CD14-positive monocyte (primary cell): Measurements from ENCODE around the gene TEKT1. TPM values are rescaled to one million over a fixed set of nuclear protein-coding genes. Genes with fewer than 3 reads are reported as not detected.
A peak's percentile ranks its signal among the peaks of the same experiment; 100 is the strongest.

ENCODE experiments used
- DNase-seq, 3 donors: peaks; one replicate each; pipeline ENCODE4 v3.0.0-alpha.2; 2011 to 2022
- H2AFZ ChIP-seq: 2 replicates; pipeline ENCODE4 v1.6.0; 2012; ENCODE audit warnings: mild to moderate bottlenecking, low read depth, low read length, inconsistent platforms; ENCODE audit not compliant: insufficient read depth, poor library complexity, severe bottlenecking
- H3K27ac ChIP-seq, 2 donors: 1 replicate in 1 of 2; 2 replicates in 1 of 2; pipeline ENCODE4 v1.5.1; 2012 to 2013; ENCODE audit warnings: low read length in 2 of 2, control low read depth in 1 of 2, inconsistent platforms in 1 of 2, low read depth in 1 of 2, mild to moderate bottlenecking in 1 of 2
- H3K27me3 ChIP-seq, 2 donors: one replicate each; pipeline versions ENCODE4 v1.6.0 to v1.6.1; 2011 to 2013; ENCODE audit warnings: low read length in 2 of 2; ENCODE audit not compliant: control insufficient read depth in 2 of 2, insufficient read depth in 2 of 2
- H3K36me3 ChIP-seq, 2 donors: replicated peaks in 1 of 2; 1 replicate in 1 of 2; 2 replicates in 1 of 2; pipeline versions ENCODE4 v1.5.1 to v1.6.1; 2012 to 2013; ENCODE audit warnings: low read length in 2 of 2, control low read depth in 1 of 2, inconsistent platforms in 1 of 2, mild to moderate bottlenecking in 1 of 2; ENCODE audit not compliant: insufficient read depth in 2 of 2, control insufficient read depth in 1 of 2
- H3K4me1 ChIP-seq, 2 donors: 1 replicate in 1 of 2; 2 replicates in 1 of 2; pipeline versions ENCODE4 v1.5.1 to v1.6.1; 2012 to 2013; ENCODE audit warnings: low read length in 2 of 2, control low read depth in 1 of 2, inconsistent platforms in 1 of 2, mild to moderate bottlenecking in 1 of 2, moderate library complexity in 1 of 2; ENCODE audit not compliant: insufficient read depth in 2 of 2, control insufficient read depth in 1 of 2
- H3K4me2 ChIP-seq: replicated peaks from 2 replicates; pipeline ENCODE3; 2012; ENCODE audit warnings: low read length, moderate library complexity, mild to moderate bottlenecking; ENCODE audit not compliant: poor library complexity, severe bottlenecking; ENCODE audit errors: extremely low read depth
- H3K4me3 ChIP-seq, 3 experiments: fragments of 200-600 bp in 1 of 3; sonication (generic) in 1 of 3; replicated peaks in 1 of 3; 1 replicate in 2 of 3; 2 replicates in 1 of 3; pipeline ENCODE4 v1.5.1; 2011 to 2013; ENCODE audit warnings: low read length in 3 of 3, mild to moderate bottlenecking in 3 of 3, control low read depth in 2 of 3, low read depth in 2 of 3, inconsistent platforms in 1 of 3, moderate library complexity in 1 of 3
- H3K79me2 ChIP-seq: 2 replicates; pipeline ENCODE4 v1.6.0; 2012; ENCODE audit warnings: mild to moderate bottlenecking, control low read depth, inconsistent platforms, low read length, moderate library complexity; ENCODE audit not compliant: insufficient read depth
- H3K9ac ChIP-seq: 2 replicates; pipeline ENCODE4 v1.6.0; 2017; ENCODE audit warnings: low read length, mild to moderate bottlenecking; ENCODE audit not compliant: insufficient read depth, poor library complexity, severe bottlenecking
- H3K9me3 ChIP-seq, 2 donors: replicated peaks in 1 of 2; 1 replicate in 1 of 2; 2 replicates in 1 of 2; pipeline versions ENCODE4 v1.5.1 to v1.6.1; 2012 to 2013; ENCODE audit warnings: low read length in 2 of 2, control low read depth in 1 of 2; ENCODE audit not compliant: control insufficient read depth in 1 of 2, insufficient read depth in 1 of 2
- H4K20me1 ChIP-seq: 2 replicates; pipeline ENCODE4 v1.6.0; 2012; ENCODE audit warnings: mild to moderate bottlenecking, low read length, control low read depth, moderate library complexity; ENCODE audit not compliant: insufficient read depth
- H3K27ac Mint-ChIP-seq, 7 donors: one replicate each; pipeline ENCODE4 v1.8.0; 2020; ENCODE audit warnings: mild to moderate bottlenecking in 7 of 7, mixed read lengths in 7 of 7, moderate library complexity in 6 of 7, inconsistent platforms in 2 of 7
- H3K27me3 Mint-ChIP-seq, 3 donors: one replicate each; pipeline ENCODE4 v1.8.0; 2021 to 2022; ENCODE audit warnings: low read depth in 3 of 3, mild to moderate bottlenecking in 3 of 3, mixed read lengths in 3 of 3, moderate library complexity in 3 of 3, inconsistent platforms in 1 of 3
- H3K36me3 Mint-ChIP-seq, 2 donors: one replicate each; pipeline ENCODE4 v1.8.0; 2020; ENCODE audit warnings: mixed read lengths in 2 of 2, inconsistent platforms in 1 of 2, mild to moderate bottlenecking in 1 of 2
- H3K4me1 Mint-ChIP-seq: one replicate; pipeline ENCODE4 v1.8.0; 2020; ENCODE audit warnings: mild to moderate bottlenecking, mixed read lengths
- H3K4me3 Mint-ChIP-seq, 2 donors: one replicate each; pipeline ENCODE4 v1.8.0; 2020; ENCODE audit warnings: mild to moderate bottlenecking in 2 of 2, mixed read lengths in 2 of 2, moderate library complexity in 1 of 2
- H3K9me3 Mint-ChIP-seq, 7 donors: one replicate each; pipeline ENCODE4 v1.8.0; 2020 to 2022; ENCODE audit warnings: mixed read lengths in 7 of 7, mild to moderate bottlenecking in 6 of 7, moderate library complexity in 6 of 7, inconsistent platforms in 2 of 7
- CTCF ChIP-seq: fragments of 200-600 bp; IDR thresholded peaks from one replicate; pipeline ENCODE4 v1.8.0; 2022; ENCODE audit warnings: antibody characterized with exemption, mild to moderate bottlenecking
- WGBS: methylation state at CpG from one replicate; pipeline ENCODE4 v1.1.5; 2013; ENCODE audit warnings: missing lambda C conversion rate; ENCODE audit not compliant: insufficient coverage; 5-methylcytosine and 5-hydroxymethylcytosine counted together
- intact Hi-C, 2 donors: fragments of 100-400 bp; cut with micrococcal nuclease; formaldehyde crosslinking; loops; one replicate each; pipeline versions ENCODE4 v1.15.0 to v1.15.1; 2023
- polyA plus RNA-seq, 3 donors: library from polyadenylated mRNA; depleted of rRNA in 1 of 3; unstranded in 2 of 3; stranded (reverse) in 1 of 3; fragments of 300-500 nt in 2 of 3; fragments of >200 nt in 1 of 3; fragmentation: Illumina TruSeq in 2 of 3; gene quantifications; 1 replicate in 2 of 3; 2 replicates in 1 of 3; pipeline ENCODE4 v1.2.3, GENCODE V29; 2012 to 2021

Gene TEKT1
- polyA plus RNA-seq, 3 donors, result not detected

GRCh38 chr17:6782244-6782643, 49.3 kb downstream of the TEKT1 start:
- Mint-ChIP-seq H3K36me3 (no peaks in the 10 kb centered on the region), H3K27ac (no peak overlapping the region), H3K4me3 (peak overlapping the region in 1 of 2 donors; percentile 23), H3K4me1 (no peaks in the 10 kb centered on the region), H3K9me3 (peaks cover 0 to 9% (median 1%) of the 10 kb centered on the region in 7 donors), H3K27me3 (peaks cover 41 to 68% (median 47%) of the 10 kb centered on the region in 3 donors)
- Histone ChIP-seq H4K20me1 (no peaks in the 10 kb centered on the region), H3K79me2 (no peaks in the 10 kb centered on the region), H3K4me3 (no peak overlapping the region), H3K4me1 (no peaks in the 10 kb centered on the region), H3K27me3 (peaks cover 23 to 29% of the 10 kb centered on the region in 2 donors), H3K4me2 (no peak overlapping the region), H3K9me3 (no peaks in the 10 kb centered on the region), H2AFZ (no peak overlapping the region), H3K9ac (no peak overlapping the region), H3K27ac (no peak overlapping the region), H3K36me3 (no peaks in the 10 kb centered on the region)
- TF ChIP-seq CTCF, result no peak
- intact Hi-C loops, result no loop called here
- no peak for DNase-seq
- WGBS, result no CpG with 5 or more reads among the region's 4 CpGs

- Mint-ChIP-seq H3K36me3 (no peaks in the 10 kb centered on the region), H3K4me1 (peaks cover 2% of the 10 kb centered on the region), H3K9me3 (peaks cover 4 to 19% (median 6%) of the 10 kb centered on the region in 7 donors), H3K4me3 (no peak overlapping the region), H3K27ac (no peak overlapping the region), H3K27me3 (peaks cover 38 to 67% (median 53%) of the 10 kb centered on the region in 3 donors)
- intact Hi-C loops, result no loop called here
- H3K9ac ChIP-seq, result no peak overlapping the region
- peaks cover 5% of the 10 kb centered on the region for H4K20me1 ChIP-seq
- H2AFZ ChIP-seq, result no peak overlapping the region
- WGBS, result no CpG with 5 or more reads among the region's 3 CpGs
- H3K4me2 ChIP-seq, result no peak overlapping the region
- H3K27ac ChIP-seq, result no peak overlapping the region
- no peak overlapping the region for H3K4me3 ChIP-seq
- no peaks in the 10 kb centered on the region for H3K79me2 ChIP-seq
- DNase-seq, result no peak
- peaks cover 5 to 9% of the 10 kb centered on the region in 2 donors for H3K9me3 ChIP-seq
- peaks cover 28 to 32% of the 10 kb centered on the region in 2 donors for H3K27me3 ChIP-seq
- H3K4me1 ChIP-seq, result no peaks in the 10 kb centered on the region
- no peaks in the 10 kb centered on the region for H3K36me3 ChIP-seq
- no peak for TF ChIP-seq CTCF
Measured at GRCh38 chr17:6780886-6781285, 50.6 kb downstream of the TEKT1 start.
